ENCODE results near the gene NEB.

- TF ChIP-seq CTCF (IDR thresholded peaks at IDR 0.05; ENCODE audit: low read length) (no peak), EZH2 (optimal IDR thresholded peaks at IDR 0.05; ENCODE audit: low read depth, low read length) (no peak)
Measured at GRCh38 chr2:151757861-151758260, 23.6 kb upstream of the NEB start.

Measured in MM.1S (cell line).